ENCODE measurements around the gene SCN1B. TPM values are rescaled to one million over a fixed set of nuclear protein-coding genes. Genes with fewer than 3 reads are reported as not detected.

The SCN1B gene
- total RNA-seq (2022; extraction: Qiagen RNA extraction), result 11.1 to 20.6 TPM (median 20.1 TPM) in 5 replicates

DNA sequence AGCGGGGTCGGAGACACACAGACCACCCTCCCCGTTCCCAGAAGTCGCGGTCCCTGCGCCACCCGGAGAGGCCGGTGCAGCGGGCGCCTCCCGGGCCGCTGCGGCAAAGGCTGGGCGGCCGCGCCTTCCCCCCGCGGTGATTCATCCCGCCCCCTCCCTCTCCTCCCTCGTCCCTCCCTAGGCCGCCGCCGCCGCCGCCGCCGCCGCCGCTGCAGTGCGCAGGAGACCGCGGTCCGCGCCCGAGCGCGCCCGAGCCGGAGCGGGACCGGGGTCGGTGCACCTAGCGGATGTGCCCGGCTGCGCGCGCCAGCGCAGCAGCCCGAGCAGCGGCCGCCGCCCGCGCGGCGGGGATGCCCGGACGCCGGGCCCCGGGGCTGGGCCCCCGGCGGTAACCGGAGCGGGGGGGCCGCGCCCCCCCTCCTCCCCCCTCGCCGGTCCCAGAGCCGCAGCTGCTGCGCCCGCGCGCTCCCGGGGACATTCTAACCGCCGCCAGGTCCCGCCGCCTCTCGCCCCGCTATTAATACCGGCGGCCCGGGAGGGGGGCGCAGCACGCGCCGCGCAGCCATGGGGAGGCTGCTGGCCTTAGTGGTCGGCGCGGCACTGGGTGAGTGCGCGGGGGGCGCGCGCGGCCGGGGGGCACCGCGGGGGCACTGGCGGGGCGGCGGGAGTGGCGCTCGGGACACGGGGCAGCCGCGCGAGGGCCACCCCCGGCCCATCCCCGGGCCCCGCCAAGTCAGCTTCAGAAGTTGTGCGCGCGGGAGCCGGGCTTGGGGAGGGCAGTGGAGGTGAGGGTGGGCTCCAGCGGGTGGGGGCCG lies at the start of gene SCN1B:
Gene SCN1B, plus strand, starts transcription at position 214 of the 815 bp plus-strand sequence. Its CDS starts 351 bp downstream, at position 565.

DNA sequence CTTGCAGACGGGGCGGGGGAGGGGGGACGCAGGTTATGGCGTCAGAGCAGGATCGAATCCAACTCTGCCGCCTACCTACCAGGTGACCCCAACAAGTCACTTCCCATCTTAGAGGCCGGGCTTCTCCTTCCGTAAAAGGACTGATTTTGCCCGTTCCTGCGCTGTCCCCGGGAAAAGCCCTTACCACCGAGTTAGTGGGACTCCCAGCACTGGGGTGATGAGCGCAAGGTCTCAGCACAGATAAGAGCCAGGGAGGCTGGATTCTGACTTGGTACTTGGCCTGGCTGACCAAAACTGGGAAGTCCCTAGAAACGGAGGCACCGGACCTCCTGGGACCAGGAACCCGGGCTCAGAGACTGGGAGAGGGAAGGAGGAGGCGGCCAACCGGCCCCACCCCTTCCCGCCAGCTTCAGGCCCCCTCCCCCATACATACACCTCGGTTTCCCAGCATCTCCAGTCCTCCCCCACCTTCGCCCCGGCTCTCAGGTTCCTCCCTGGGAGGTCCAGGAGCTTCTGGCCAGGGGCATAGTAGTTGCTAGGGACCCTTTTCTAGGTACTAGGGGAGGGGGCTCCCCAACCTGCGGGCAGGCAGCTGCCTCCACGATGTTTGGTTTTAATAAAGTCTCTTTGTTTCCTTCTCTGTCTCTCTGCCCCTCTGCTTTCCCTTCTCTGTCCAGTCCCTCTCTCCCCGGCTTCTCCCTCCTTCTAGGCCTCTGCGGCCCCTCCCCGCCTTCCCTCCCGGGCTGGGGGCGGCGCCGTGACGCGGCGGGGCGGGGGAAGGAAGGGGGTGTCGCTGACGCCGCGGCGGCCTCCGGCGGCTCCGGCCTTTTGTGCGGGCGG lies 30.6 kb upstream of the SCN1B start, which contains the start of gene GRAMD1A:
Gene GRAMD1A, plus strand, starts transcription at position 826 of the 840 bp plus-strand sequence. CDS start 156 bp downstream, outside the sequence.

DNA sequence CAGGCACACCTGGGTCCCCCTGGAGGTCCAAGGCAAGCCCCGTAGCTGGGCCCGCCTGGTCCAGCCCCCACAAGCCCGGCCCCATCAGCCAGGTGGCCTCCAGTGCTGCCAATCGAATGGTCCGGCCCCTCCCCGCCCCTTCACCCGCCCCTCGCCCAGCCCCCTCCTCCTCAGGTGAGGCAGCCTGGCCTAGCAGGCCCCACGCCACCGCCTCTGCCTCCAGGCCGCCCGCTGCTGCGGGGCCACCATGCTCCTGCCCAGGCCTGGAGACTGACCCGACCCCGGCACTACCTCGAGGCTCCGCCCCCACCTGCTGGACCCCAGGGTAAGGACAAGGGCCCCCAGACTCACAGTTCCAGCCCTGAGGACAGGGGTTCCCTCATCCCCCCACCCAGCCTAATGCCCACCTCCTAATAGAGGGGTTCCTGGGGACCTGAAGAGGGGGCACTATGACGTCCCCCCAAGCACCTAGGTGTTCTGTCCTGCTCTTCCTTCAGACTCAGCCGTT lies 11.3 kb downstream of the SCN1B start, which contains the start of gene HPN:
Gene HPN, plus strand, starts transcription at position 174 of the 508 bp plus-strand sequence. CDS start 786 bp downstream, outside the sequence.

Other genes with a start within 250 kb of the SCN1B start
- gene ZNF30, start 103.6 kb upstream of the SCN1B start, total RNA-seq (2022; extraction: Qiagen RNA extraction), result 4.4 to 6.0 TPM (median 4.8 TPM) in 5 replicates
- gene ZNF792, start 66.2 kb upstream of the SCN1B start, total RNA-seq (2022; extraction: Qiagen RNA extraction), result 1.3 to 2.1 TPM (median 1.5 TPM) in 5 replicates
- gene GRAMD1A, start 30.1 kb upstream of the SCN1B start, total RNA-seq (2022; extraction: Qiagen RNA extraction), result 131 to 148 TPM (median 145 TPM) in 5 replicates
- 0.08 to 0.11 TPM (median 0.09 TPM) in 5 replicates for gene HPN, start 11.3 kb downstream of the SCN1B start, total RNA-seq (2022; extraction: Qiagen RNA extraction)
- 0.50 to 0.91 TPM (median 0.80 TPM) in 5 replicates for gene FXYD3, start 85.4 kb downstream of the SCN1B start, total RNA-seq (2022; extraction: Qiagen RNA extraction)
- gene LGI4, start 104.6 kb downstream of the SCN1B start, total RNA-seq (2022; extraction: Qiagen RNA extraction), result 0.10 to 0.41 TPM (median 0.28 TPM) in 5 replicates
- 0.10 to 0.83 TPM (median 0.31 TPM) in 5 replicates for gene FXYD1, start 108.4 kb downstream of the SCN1B start, total RNA-seq (2022; extraction: Qiagen RNA extraction)
- 0.13 to 0.27 TPM (median 0.17 TPM) in 4 of 5 replicates, not detected in the other for gene FXYD7, start 112.8 kb downstream of the SCN1B start, total RNA-seq (2022; extraction: Qiagen RNA extraction)
- gene FXYD5, start 124.3 kb downstream of the SCN1B start, total RNA-seq (2022; extraction: Qiagen RNA extraction), result 179 to 222 TPM (median 213 TPM) in 5 replicates
- gene FAM187B, start 198.3 kb downstream of the SCN1B start, total RNA-seq (2022; extraction: Qiagen RNA extraction), result not detected in 5 replicates
- 8.1 to 11.4 TPM (median 9.9 TPM) in 5 replicates for gene LSR, start 218.5 kb downstream of the SCN1B start, total RNA-seq (2022; extraction: Qiagen RNA extraction)
- 111 to 164 TPM (median 154 TPM) in 5 replicates for gene USF2, start 238.5 kb downstream of the SCN1B start, total RNA-seq (2022; extraction: Qiagen RNA extraction)